H9 (cell line): ENCODE data around the gene PLXNC1. TPM values are rescaled to one million over a fixed set of nuclear protein-coding genes. Genes with fewer than 3 reads are reported as not detected.
A peak's percentile ranks its signal among the peaks of the same experiment; 100 is the strongest.

Experiments used
- DNase-seq: peaks from one replicate; pipeline ENCODE4 v3.0.0-alpha.2; 2017
- H2AFZ ChIP-seq: one replicate; pipeline ENCODE4 v1.6.1; 2013; ENCODE audit warnings: mild to moderate bottlenecking, low read length, control low read depth, moderate library complexity
- H2AK5ac ChIP-seq: 2 replicates; pipeline ENCODE4 v1.6.1; 2013; ENCODE audit warnings: low read length, control low read depth, mixed read lengths; ENCODE audit not compliant: insufficient read length
- H2BK120ac ChIP-seq: one replicate; pipeline ENCODE4 v1.6.1; 2013; ENCODE audit warnings: low read depth, mild to moderate bottlenecking, low read length, control low read depth, inconsistent platforms; ENCODE audit not compliant: poor library complexity, severe bottlenecking
- H2BK12ac ChIP-seq: 2 replicates; pipeline ENCODE4 v1.6.1; 2013; ENCODE audit warnings: low read length, control low read depth, mixed read lengths, low read depth; ENCODE audit not compliant: insufficient read length
- H2BK15ac ChIP-seq: 2 replicates; pipeline ENCODE4 v1.6.1; 2013; ENCODE audit warnings: low read depth, low read length, control low read depth
- H2BK20ac ChIP-seq: one replicate; pipeline ENCODE4 v1.6.1; 2013; ENCODE audit warnings: low read depth, mild to moderate bottlenecking, low read length, control low read depth, inconsistent platforms; ENCODE audit not compliant: poor library complexity, severe bottlenecking
- H2BK5ac ChIP-seq: 2 replicates; pipeline ENCODE4 v1.6.1; 2013; ENCODE audit warnings: low read length, control low read depth, mixed read lengths; ENCODE audit not compliant: insufficient read length
- H3K14ac ChIP-seq: 2 replicates; pipeline ENCODE4 v1.6.1; 2013; ENCODE audit warnings: low read length, control low read depth; ENCODE audit not compliant: insufficient read depth
- H3K18ac ChIP-seq: 2 replicates; pipeline ENCODE4 v1.6.1; 2013; ENCODE audit warnings: low read depth, mild to moderate bottlenecking, mixed read lengths, low read length, control low read depth; ENCODE audit not compliant: insufficient read length
- H3K23ac ChIP-seq: 2 replicates; pipeline ENCODE4 v1.6.1; 2013; ENCODE audit warnings: low read length, control low read depth, mixed read lengths, low read depth; ENCODE audit not compliant: insufficient read length
- H3K23me2 ChIP-seq: 2 replicates; pipeline ENCODE4 v1.6.1; 2013; ENCODE audit warnings: low read depth, mild to moderate bottlenecking, mixed read lengths, low read length, control low read depth; ENCODE audit not compliant: insufficient read length, poor library complexity, severe bottlenecking
- H3K27ac ChIP-seq: 2 replicates; pipeline ENCODE4 v1.5.1; 2013; ENCODE audit warnings: low read length, control low read depth, mixed read lengths, low read depth; ENCODE audit not compliant: insufficient read length
- H3K27me3 ChIP-seq: 2 replicates; pipeline ENCODE4 v1.6.1; 2013; ENCODE audit warnings: low read length, control low read depth, inconsistent platforms; ENCODE audit not compliant: insufficient read depth
- H3K4ac ChIP-seq: 2 replicates; pipeline ENCODE4 v1.6.1; 2013; ENCODE audit warnings: low read depth, mild to moderate bottlenecking, control low read depth, inconsistent platforms, low read length, moderate library complexity
- H3K4me1 ChIP-seq: 2 replicates; pipeline ENCODE4 v1.6.1; 2013; ENCODE audit warnings: low read length, control low read depth, inconsistent platforms; ENCODE audit not compliant: insufficient read depth
- H3K4me2 ChIP-seq: 2 replicates; pipeline ENCODE4 v1.6.1; 2013; ENCODE audit warnings: low read length, control low read depth, mixed read lengths; ENCODE audit not compliant: insufficient read length, insufficient read depth
- H3K56ac ChIP-seq: 2 replicates; pipeline ENCODE4 v1.6.1; 2013; ENCODE audit warnings: low read depth, mild to moderate bottlenecking, mixed read lengths, low read length, control low read depth; ENCODE audit not compliant: insufficient read length
- H3K79me1 ChIP-seq: 2 replicates; pipeline ENCODE4 v1.6.1; 2013; ENCODE audit warnings: low read depth, mild to moderate bottlenecking, moderate library complexity, low read length, control low read depth, inconsistent platforms; ENCODE audit not compliant: insufficient read depth, poor library complexity, severe bottlenecking
- H3K79me2 ChIP-seq: 2 replicates; pipeline ENCODE4 v1.6.1; 2013; ENCODE audit warnings: low read length, control low read depth, inconsistent platforms; ENCODE audit not compliant: insufficient read depth
- H3K9ac ChIP-seq: 2 replicates; pipeline ENCODE4 v1.6.1; 2013; ENCODE audit warnings: low read length, control low read depth, mixed read lengths; ENCODE audit not compliant: insufficient read length; ENCODE audit errors: extremely low read depth
- H3K9me3 ChIP-seq: one replicate; pipeline ENCODE4 v1.6.1; 2013; ENCODE audit warnings: low read depth, low read length, inconsistent platforms; ENCODE audit not compliant: control insufficient read depth
- H3T11ph ChIP-seq: one replicate; pipeline ENCODE4 v1.6.1; 2013; ENCODE audit warnings: mild to moderate bottlenecking, low read length, control low read depth, inconsistent platforms
- H4K20me1 ChIP-seq: one replicate; pipeline ENCODE4 v1.6.1; 2013; ENCODE audit not compliant: control insufficient read depth, insufficient read length, insufficient read depth
- H4K5ac ChIP-seq: 2 replicates; pipeline ENCODE4 v1.6.1; 2013; ENCODE audit warnings: low read depth, mild to moderate bottlenecking, mixed read lengths, low read length, control low read depth; ENCODE audit not compliant: insufficient read length
- H4K8ac ChIP-seq: replicated peaks from 2 replicates; pipeline ENCODE4 v1.6.1; 2013; ENCODE audit warnings: low read length, control low read depth, mixed read lengths, low read depth; ENCODE audit not compliant: insufficient read length
- H4K91ac ChIP-seq: 2 replicates; pipeline ENCODE4 v1.6.1; 2013; ENCODE audit warnings: low read depth, mild to moderate bottlenecking, moderate library complexity, mixed read lengths, low read length, control low read depth; ENCODE audit not compliant: insufficient read length
- H3K27ac Mint-ChIP-seq, 3 experiments: 2 replicates in 2 of 3; 3 replicates in 1 of 3; pipeline ENCODE4 v1.8.0; 2020 to 2021; ENCODE audit warnings: mixed read lengths in 3 of 3, mild to moderate bottlenecking in 1 of 3, moderate library complexity in 1 of 3
- H3K27me3 Mint-ChIP-seq: 2 replicates; pipeline ENCODE4 v1.8.0; 2021; ENCODE audit warnings: low read depth, mild to moderate bottlenecking, moderate library complexity, mixed read lengths
- H3K36me3 Mint-ChIP-seq, 3 experiments: 2 replicates in 2 of 3; 3 replicates in 1 of 3; pipeline ENCODE4 v1.8.0; 2020 to 2021; ENCODE audit warnings: low read depth in 3 of 3, mixed read lengths in 3 of 3; ENCODE audit not compliant: insufficient read depth in 1 of 3
- H3K4me1 Mint-ChIP-seq, 2 experiments: 2 replicates each; pipeline ENCODE4 v1.8.0; 2020; ENCODE audit warnings: mixed read lengths in 2 of 2
- H3K4me3 Mint-ChIP-seq, 2 experiments: 2 replicates in 1 of 2; 3 replicates in 1 of 2; pipeline ENCODE4 v1.8.0; 2020 to 2021; ENCODE audit warnings: mild to moderate bottlenecking in 2 of 2, mixed read lengths in 2 of 2, moderate library complexity in 1 of 2
- H3K9me3 Mint-ChIP-seq, 2 experiments: 2 replicates in 1 of 2; 3 replicates in 1 of 2; pipeline ENCODE4 v1.8.0; 2020; ENCODE audit warnings: mild to moderate bottlenecking in 2 of 2, mixed read lengths in 2 of 2, moderate library complexity in 1 of 2
- CTCF ChIP-seq: fragments of 200-600 bp; sonication (generic); conservative IDR thresholded peaks from 3 replicates; pipeline ENCODE4 v1.8.0; 2021; ENCODE audit warnings: antibody characterized with exemption, mild to moderate bottlenecking
- WGBS: extraction: QIAGEN DNeasy Blood & Tissue Kit; methylation state at CpG from one replicate; pipeline ENCODE4 v1.1.7; 2013; ENCODE audit warnings: missing lambda C conversion rate, low lambda C conversion rate, mixed read lengths; ENCODE audit not compliant: insufficient read length; ENCODE audit errors: extremely low coverage; 5-methylcytosine and 5-hydroxymethylcytosine counted together
- total RNA-seq: library from RNA; stranded (reverse); gene quantifications from 2 replicates; pipeline ENCODE4 v1.2.1, GENCODE V29; 2021

Gene PLXNC1
- total RNA-seq, 1 experiment from 2014 or later = 1.2 TPM

- Histone ChIP-seq H2BK12ac (no peak overlapping the region), H2BK120ac (no peak overlapping the region), H3T11ph (no peak overlapping the region), H3K4ac (no peak overlapping the region; the same call in 1 of the 2 replicates), H3K4me1 (peaks cover 18% of the 10 kb centered on the region; the same call in 1 of the 2 replicates), H3K56ac (no peak overlapping the region), H3K23me2 (no peaks in the 10 kb centered on the region), H4K5ac (no peak overlapping the region), H4K8ac (no peak overlapping the region), H3K23ac (no peak overlapping the region), H2AK5ac (no peak overlapping the region), H4K91ac (no peak overlapping the region), H3K9me3 (no peaks in the 10 kb centered on the region), H3K18ac (peak overlapping the region; percentile 23), H2BK15ac (no peak overlapping the region), H3K27me3 (no peaks in the 10 kb centered on the region), H3K79me1 (no peaks in the 10 kb centered on the region), H2BK5ac (no peak overlapping the region), H2AFZ (no peak overlapping the region), H3K9ac (no peak overlapping the region), H3K27ac (peak overlapping the region; percentile 1), H3K14ac (0 out of 2 replicates have a peak overlapping the region, but pooled peaks have one; percentile 9), H2BK20ac (no peak overlapping the region), H4K20me1 (no peaks in the 10 kb centered on the region), H3K4me2 (peak overlapping the region; percentile 0), H3K79me2 (no peaks in the 10 kb centered on the region)
- peak overlapping the region in 1 of 2 experiments; percentile 53; a peak in 3 of 5 replicates for H3K4me3 Mint-ChIP-seq
- H3K36me3 Mint-ChIP-seq = peaks cover 0 to 9% (median 4%) of the 10 kb centered on the region in 3 experiments; a peak in 4 of 7 replicates
- H3K9me3 Mint-ChIP-seq = peaks cover 0 to 2% of the 10 kb centered on the region in 2 experiments; a peak in 2 of 5 replicates
- no peak for TF ChIP-seq CTCF
- peak; percentile 88 for DNase-seq
- peak overlapping the region; percentile 14 to 95 (median 68); a peak in 6 of 7 replicates for H3K27ac Mint-ChIP-seq
- peaks cover 13% of the 10 kb centered on the region for H3K27me3 Mint-ChIP-seq
- no CpG with 5 or more reads among the region's 20 CpGs for WGBS
- H3K4me1 Mint-ChIP-seq = peaks cover 60 to 66% of the 10 kb centered on the region in 2 experiments
Observed at GRCh38 chr12:94263905-94264561, 115.7 kb downstream of the PLXNC1 start.
